Stimulated activated naive CD8-positive, alpha-beta T cell treated with anti-CD3 and anti-CD28 coated beads, Interleukin-15, amount 100 ng/mL, for 72 hours (primary cell): Measurements from ENCODE around the gene PLPPR1.

Experiments used
- ATAC-seq: fragments of 150-1000 bp; cut with Tn5 transposase; 2 replicates; pipeline ENCODE4 v1.10.0; 2021; ENCODE audit warnings: mild to moderate bottlenecking, moderate library complexity
- DNase-seq, 2 donors: peaks; one replicate each; pipeline ENCODE4 v3.0.0; 2021 to 2022
- H3K27ac Mint-ChIP-seq, 2 donors: one replicate each; pipeline ENCODE4 v1.8.0; 2022; ENCODE audit warnings: mild to moderate bottlenecking in 2 of 2, mixed read lengths in 2 of 2, moderate library complexity in 2 of 2
- H3K27me3 Mint-ChIP-seq: one replicate; pipeline ENCODE4 v1.8.0; 2022; ENCODE audit warnings: mixed read lengths
- H3K4me1 Mint-ChIP-seq: one replicate; pipeline ENCODE4 v1.8.0; 2022; ENCODE audit warnings: mild to moderate bottlenecking, mixed read lengths
- H3K4me3 Mint-ChIP-seq, 2 donors: one replicate each; pipeline ENCODE4 v1.8.0; 2022; ENCODE audit warnings: mild to moderate bottlenecking in 2 of 2, mixed read lengths in 2 of 2, moderate library complexity in 1 of 2
- H3K9me3 Mint-ChIP-seq, 2 donors: one replicate each; pipeline ENCODE4 v1.8.0; 2022; ENCODE audit warnings: mixed read lengths in 2 of 2

PLPPR1 gene

GRCh38 chr9:101371813-101372212 lies 343.3 kb downstream of the PLPPR1 start:
- H3K9me3 Mint-ChIP-seq = no peaks in the 10 kb centered on the region

GRCh38 chr9:101372327-101373118 lies 344.0 kb downstream of the PLPPR1 start:
- Mint-ChIP-seq H3K4me3 (no peak overlapping the region), H3K4me1 (no peaks in the 10 kb centered on the region), H3K27me3 (no peaks in the 10 kb centered on the region), H3K27ac (no peak overlapping the region), H3K9me3 (peaks cover 0 to 1% of the 10 kb centered on the region in 2 donors)
- no peak for DNase-seq
- no peak for ATAC-seq

More at GRCh38 chr9:101371813-101372212, 343.3 kb downstream of the PLPPR1 start:
- H3K27ac Mint-ChIP-seq = no peak overlapping the region
- DNase-seq (no peak), ATAC-seq (no peak)
- no peak overlapping the region for H3K4me3 Mint-ChIP-seq
- no peaks in the 10 kb centered on the region for H3K27me3 Mint-ChIP-seq
- H3K4me1 Mint-ChIP-seq = no peaks in the 10 kb centered on the region
